HepG2 (cell line): ENCODE results near the gene DSCAM. TPM values are rescaled to one million over a fixed set of nuclear protein-coding genes. Genes with fewer than 3 reads are reported as not detected.

Experiments
- ATAC-seq: fragments of 200-7000 bp; cut with Tn5 transposase; 3 replicates; pipeline ENCODE4 v1.9.1; 2020; ENCODE audit warnings: mild to moderate bottlenecking, moderate library complexity
- BruUV-seq: library from RNA; stranded (reverse); fragments of 400-500 nt; replicated peaks from 2 replicates; lab custom pipeline; 2021; lab: Mats Ljungman, UMichigan
- CTCF ChIA-PET: fragments of 300-600 bp; formaldehyde crosslinking; extraction: SDS; loops from one replicate; lab custom pipeline; 2021; ENCODE audit warnings: low total read pairs, inconsistent platforms, low intra/inter-chr PET ratio; lab: Yijun Ruan, JAX
- POLR2A ChIA-PET: fragments of 350-600 bp; sonication (Branson Sonifier 250); formaldehyde crosslinking; loops from one replicate; lab custom pipeline; 2020; ENCODE audit warnings: antibody characterized with exemption, inconsistent platforms; lab: Yijun Ruan, JAX
- DNase-seq: peaks from one replicate; pipeline ENCODE4 v3.0.0-alpha.2; 2015; ENCODE audit warnings: low spot score
- FAIRE-seq: peaks from 3 replicates; lab custom pipeline; 2011; peaks lifted over from hg19 to GRCh38; lab: Jason Lieb, UNC
- H2AFZ ChIP-seq: one replicate; pipeline ENCODE4 v1.6.1; 2011; ENCODE audit warnings: low read length, inconsistent platforms
- H3K27ac ChIP-seq: fragments of 300-600 bp; 3 replicates; pipeline ENCODE4 v1.8.0; 2011; ENCODE audit warnings: mixed run types, mild to moderate bottlenecking, mixed read lengths, low read length, inconsistent platforms; ENCODE audit not compliant: insufficient read depth; ENCODE audit errors: extremely low read length
- H3K27me3 ChIP-seq, 2 experiments: fragments of 200-600 bp in 1 of 2; 2 replicates in 1 of 2; 3 replicates in 1 of 2; pipeline versions ENCODE4 v1.6.0 to v1.8.0; 2011; ENCODE audit warnings: low read length in 2 of 2, mild to moderate bottlenecking in 2 of 2, moderate library complexity in 2 of 2, inconsistent platforms in 1 of 2; ENCODE audit not compliant: insufficient read depth in 2 of 2, control insufficient read depth in 1 of 2
- H3K36me3 ChIP-seq, 2 experiments: fragments of 200-600 bp in 1 of 2; replicated peaks in 1 of 2; 2 replicates in 1 of 2; 3 replicates in 1 of 2; pipeline versions ENCODE4 v1.5.1 to v1.8.0; 2011; ENCODE audit warnings: low read length in 2 of 2, inconsistent platforms in 1 of 2; ENCODE audit not compliant: insufficient read depth in 2 of 2, control insufficient read depth in 1 of 2
- H3K4me1 ChIP-seq: 2 replicates; pipeline ENCODE4 v1.5.1; 2012; ENCODE audit warnings: low read length, inconsistent platforms; ENCODE audit not compliant: insufficient read depth
- H3K4me2 ChIP-seq: 2 replicates; pipeline ENCODE4 v1.6.0; 2011; ENCODE audit warnings: low read depth, low read length, inconsistent platforms
- H3K4me3 ChIP-seq, 3 experiments: fragments of 200-600 bp in 1 of 3; sonication (generic), shearing (Covaris generic) in 1 of 3; replicated peaks in 1 of 3; 2 replicates each; pipeline ENCODE4 v1.5.1; 2011 to 2016; ENCODE audit warnings: low read length in 3 of 3, inconsistent platforms in 2 of 3, low read depth in 2 of 3, mild to moderate bottlenecking in 2 of 3, control low read depth in 1 of 3, mixed read lengths in 1 of 3; ENCODE audit not compliant: insufficient read depth in 1 of 3
- H3K79me2 ChIP-seq: one replicate; pipeline ENCODE4 v1.6.1; 2011; ENCODE audit warnings: low read length, inconsistent platforms; ENCODE audit not compliant: insufficient read depth
- H3K9ac ChIP-seq: 2 replicates; pipeline ENCODE4 v1.6.0; 2011; ENCODE audit warnings: mild to moderate bottlenecking, low read depth, low read length, inconsistent platforms; ENCODE audit not compliant: insufficient read depth
- H3K9me3 ChIP-seq: 2 replicates; pipeline ENCODE4 v1.5.1; 2012; ENCODE audit warnings: mild to moderate bottlenecking, low read length
- H4K20me1 ChIP-seq: 2 replicates; pipeline ENCODE4 v1.6.0; 2011; ENCODE audit warnings: inconsistent platforms, mild to moderate bottlenecking, low read length, moderate library complexity; ENCODE audit not compliant: insufficient read depth
- NFE2L2 ChIP-seq: fragments of 150-350 bp; IDR thresholded peaks from 2 replicates; pipeline ENCODE4 v1.6.1; 2014; ENCODE audit warnings: low read length
- NFIC ChIP-seq: IDR thresholded peaks from 2 replicates; pipeline ENCODE4 v1.6.1; 2012; ENCODE audit warnings: mild to moderate bottlenecking, low read length, inconsistent platforms
- NPAS2 ChIP-seq: sonication (generic); formaldehyde crosslinking; IDR thresholded peaks from 2 replicates; pipeline ENCODE4 v1.8.0; 2022; ENCODE audit warnings: mild to moderate bottlenecking, missing genetic modification reagents, borderline replicate concordance
- PCBP2 ChIP-seq: fragments of 200-400 bp; formaldehyde crosslinking; optimal IDR thresholded peaks from 2 replicates; pipeline ENCODE3; 2018; ENCODE audit warnings: low read length, low read depth; ENCODE audit not compliant: poor library complexity, severe bottlenecking
- SP5 ChIP-seq: IDR thresholded peaks from 2 replicates; pipeline ENCODE4 v1.6.1; 2016; ENCODE audit warnings: low read depth, borderline replicate concordance
- TEAD3 ChIP-seq: optimal IDR thresholded peaks from 2 replicates; pipeline ENCODE3; 2016; ENCODE audit warnings: borderline replicate concordance
- USF2 ChIP-seq, 2 experiments: sonication (generic) in 1 of 2; formaldehyde crosslinking in 1 of 2; IDR thresholded peaks; 2 replicates each; pipeline versions ENCODE4 v1.5.1 to v1.6.1; 2011 to 2020; ENCODE audit warnings: borderline replicate concordance in 1 of 2, low read depth in 1 of 2, low read length in 1 of 2, mild to moderate bottlenecking in 1 of 2, missing genetic modification reagents in 1 of 2, moderate library complexity in 1 of 2
- ZBTB40 ChIP-seq, 2 experiments: fragments of 450-650 bp in 1 of 2; sonication (generic) in 1 of 2; formaldehyde crosslinking in 1 of 2; IDR thresholded peaks; 2 replicates each; pipeline versions ENCODE4 v1.6.1 to v1.8.0; 2016 to 2022; ENCODE audit warnings: antibody characterized with exemption in 1 of 2, mild to moderate bottlenecking in 1 of 2, missing genetic modification reagents in 1 of 2
- ZNF282 ChIP-seq: fragments of 450-650 bp; IDR thresholded peaks from 2 replicates; pipeline ENCODE4 v1.6.1; 2018; ENCODE audit not compliant: partially characterized antibody
- WGBS: methylation state at CpG from one replicate; pipeline ENCODE4 v1.1.6; 2017; ENCODE audit warnings: low lambda C conversion rate; 5-methylcytosine and 5-hydroxymethylcytosine counted together
- in situ Hi-C: cut with HindIII; loops from 2 replicates; pipeline ENCODE4 v1.10.0; 2017; ENCODE audit warnings: low pct_unique_long_range_greater_than_20kb; ENCODE audit not compliant: extremely low pct_ligation_motif_present
- intact Hi-C: fragments of 100-400 bp; cut with micrococcal nuclease; formaldehyde crosslinking; loops from one replicate; pipeline ENCODE4 v1.10.0; 2022; ENCODE audit not compliant: unreplicated experiment
- polyA plus RNA-seq, 8 experiments: library from polyadenylated mRNA; depleted of rRNA in 3 of 8; stranded (reverse) in 7 of 8; unstranded in 1 of 8; fragments of >200 nt; fragmentation: Illumina TruSeq in 4 of 8; extraction: Trizol in 4 of 8; gene quantifications; 2 replicates each; pipeline versions ENCODE4 v1.2.1 to v1.2.3, GENCODE V29; 2011 to 2016; ENCODE audit warnings: low read depth in 4 of 8, missing spikeins in 1 of 8, mixed read lengths in 1 of 8; ENCODE audit not compliant: insufficient read depth in 1 of 8
- total RNA-seq, 5 experiments: library from RNA; depleted of rRNA; stranded (reverse); fragments of >200 nt; fragmentation: Illumina TruSeq; extraction: Trizol; gene quantifications; 2 replicates each; pipeline ENCODE4 v1.2.3, GENCODE V29; 2016; ENCODE audit warnings: low read depth in 1 of 5

Gene DSCAM
- total and polyA plus RNA-seq, 2 of the 13 experiments (the other 11 are each of a cell fraction or from before 2014, with no cell fraction given), result not detected

DNA sequence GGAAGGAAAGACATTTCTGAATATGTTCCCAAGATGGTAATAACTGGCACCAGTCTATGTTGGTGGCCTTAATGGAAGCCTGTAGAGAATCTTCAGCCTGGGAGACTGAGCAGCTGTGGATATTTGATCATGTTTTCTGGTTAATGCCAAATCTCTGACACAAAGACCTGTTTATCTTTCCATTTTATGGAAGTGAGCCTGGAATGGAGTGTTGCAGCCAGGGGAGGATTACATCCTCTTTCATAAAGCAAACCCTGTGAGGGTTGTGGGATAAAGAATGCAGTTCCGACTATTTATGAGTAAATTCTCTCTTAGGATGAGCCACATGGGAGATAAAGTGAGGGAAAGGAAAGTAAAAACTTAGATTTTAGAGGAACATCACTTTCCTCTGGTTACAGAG, 835.6 kb downstream of the DSCAM start:
- ChIA-PET POLR2A (no interaction called here), CTCF (no interaction called here)
- FAIRE-seq (no peak), ATAC-seq (no peak), DNase-seq (no peak)
- WGBS, result 0% methylated on average over 1 of the region's 1 CpG
- TF ChIP-seq USF2 (IDR thresholded peaks at IDR 0.05; ENCODE audit: low read depth, low read length) (no peak), USF2 (CRISPR knock-in tag; IDR thresholded peaks at IDR 0.05; ENCODE audit: borderline replicate concordance) (no peak), NPAS2 (CRISPR knock-in tag) (no peak), NFIC (no peak), TEAD3 (no peak), ZNF282 (no peak), NFE2L2 (no peak), ZBTB40 (IDR thresholded peaks at IDR 0.05) (no peak), ZBTB40 (CRISPR knock-in tag; IDR thresholded peaks at IDR 0.05) (no peak), SP5 (no peak), PCBP2 (no peak)
- Histone ChIP-seq H3K4me3 (no peak overlapping the region), H3K9ac (no peak overlapping the region), H3K79me2 (no peaks in the 10 kb centered on the region), H4K20me1 (no peaks in the 10 kb centered on the region), H2AFZ (no peak overlapping the region), H3K27ac (no peak overlapping the region), H3K4me1 (no peaks in the 10 kb centered on the region), H3K4me2 (no peak overlapping the region), H3K9me3 (peaks cover 98% of the 10 kb centered on the region), H3K27me3 (no peaks in the 10 kb centered on the region), H3K36me3 (no peaks in the 10 kb centered on the region)
- no TSS peak for BruUV-seq
- in situ Hi-C loops, result no loop called here
- intact Hi-C loops, result no loop called here
